AG08396 (cell line): Measurements from ENCODE around the gene DOCK1.
"Not testable (repeated sequence)": the region's sequence is repeated elsewhere in the genome, so short reads cannot be mapped to it uniquely, and the experiment has no call there.

Experiments used
- DNase-seq: peaks from one replicate; pipeline ENCODE4 v3.0.0; 2012; ENCODE audit warnings: low spot score, mixed read lengths

DOCK1 gene

GRCh38 chr10:126904818-126905701 lies at the start of gene DOCK1:
Gene DOCK1 (plus strand): TSS chr10:126905428. CDS start chr10:126905518, 90 bp downstream.
- DNase-seq = peak; percentile 93

- DNase-seq = no peak
Measured at GRCh38 chr10:126857178-126857806, 47.9 kb upstream of the DOCK1 start.

- peak; percentile 53 for DNase-seq
Measured at GRCh38 chr10:126867567-126868365, 37.5 kb upstream of the DOCK1 start.

DNA sequence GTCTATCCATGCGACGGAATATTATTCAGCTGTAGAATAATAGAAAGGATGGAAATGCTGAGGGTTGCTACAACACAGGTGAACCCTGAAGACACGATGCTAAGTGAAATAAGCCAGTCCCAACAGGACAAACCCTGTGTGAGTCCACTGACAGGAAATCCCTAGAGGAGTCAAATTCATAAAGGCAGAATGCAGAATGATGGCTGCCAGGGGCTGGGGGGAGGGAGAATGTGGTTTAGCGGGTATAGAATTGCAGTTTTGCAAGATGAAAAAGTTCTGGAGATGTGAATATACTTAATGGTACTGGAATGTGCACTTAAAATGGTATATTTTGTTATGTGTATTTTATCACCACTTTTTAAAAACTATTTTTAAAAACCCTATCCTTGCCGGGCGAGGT lies 36.9 kb upstream of the DOCK1 start:
- no peak for DNase-seq

DNA sequence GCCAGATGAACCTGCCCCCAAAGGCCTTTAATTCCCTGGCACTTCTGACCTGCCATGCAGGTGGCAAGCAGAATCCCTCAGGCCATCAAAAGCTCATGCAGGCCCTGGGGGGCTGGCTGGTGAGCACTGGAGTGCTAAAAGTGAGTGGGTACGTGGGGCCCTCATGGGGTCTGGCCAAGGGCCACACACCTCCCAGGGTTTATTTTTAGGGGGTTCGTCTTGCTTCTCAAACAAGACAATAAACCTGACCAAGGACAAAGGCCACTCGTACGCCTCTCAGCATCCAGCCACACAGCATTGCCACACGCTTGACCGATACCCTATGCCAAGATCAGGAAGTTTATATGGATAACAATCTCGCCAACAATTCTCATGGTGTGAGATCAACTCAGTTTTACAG lies 33.1 kb upstream of the DOCK1 start:
- no peak for DNase-seq

- DNase-seq = no peak
Measured at GRCh38 chr10:126872768-126873167, 32.5 kb upstream of the DOCK1 start.

GRCh38 chr10:126876456-126876855 lies 28.8 kb upstream of the DOCK1 start:
- no peak for DNase-seq

DNA sequence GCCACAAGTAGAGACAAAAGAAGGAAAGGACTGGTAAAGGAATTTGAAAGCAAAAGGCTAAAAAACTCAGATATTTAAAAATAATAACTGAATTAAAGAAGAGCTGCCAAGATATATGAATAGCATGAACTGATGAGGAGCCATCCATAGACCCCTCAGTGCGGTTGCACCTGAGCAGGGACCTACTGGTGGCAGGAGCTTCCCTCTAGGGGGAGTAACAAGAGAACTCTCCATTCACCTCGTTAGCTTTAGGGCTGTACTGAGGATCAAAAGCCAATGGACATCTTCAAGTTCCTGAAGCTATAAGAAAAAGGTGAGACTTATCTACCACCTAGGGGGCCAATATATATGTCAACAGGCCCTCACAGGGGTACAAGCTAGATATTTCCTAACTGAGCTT lies 27.8 kb upstream of the DOCK1 start:
- no peak for DNase-seq

- DNase-seq = no peak
Measured at GRCh38 chr10:126878594-126878993, 26.6 kb upstream of the DOCK1 start.

- DNase-seq = no peak
Measured at GRCh38 chr10:126880926-126881325, 24.3 kb upstream of the DOCK1 start.

GRCh38 chr10:126882055-126882454 lies 23.2 kb upstream of the DOCK1 start:
- not testable (repeated sequence) for DNase-seq

GRCh38 chr10:126888436-126888835 lies 16.8 kb upstream of the DOCK1 start:
- not testable (repeated sequence) for DNase-seq

GRCh38 chr10:126889421-126889820 lies 15.8 kb upstream of the DOCK1 start:
- no peak for DNase-seq

GRCh38 chr10:126890797-126891196 lies 14.4 kb upstream of the DOCK1 start:
- DNase-seq = not testable (repeated sequence)

- DNase-seq = no peak
Measured at GRCh38 chr10:126892226-126893175, 12.7 kb upstream of the DOCK1 start.

GRCh38 chr10:126893206-126893605 lies 12.0 kb upstream of the DOCK1 start:
- no peak for DNase-seq

- no peak for DNase-seq
Measured at GRCh38 chr10:126893841-126894240, 11.4 kb upstream of the DOCK1 start.

DNA sequence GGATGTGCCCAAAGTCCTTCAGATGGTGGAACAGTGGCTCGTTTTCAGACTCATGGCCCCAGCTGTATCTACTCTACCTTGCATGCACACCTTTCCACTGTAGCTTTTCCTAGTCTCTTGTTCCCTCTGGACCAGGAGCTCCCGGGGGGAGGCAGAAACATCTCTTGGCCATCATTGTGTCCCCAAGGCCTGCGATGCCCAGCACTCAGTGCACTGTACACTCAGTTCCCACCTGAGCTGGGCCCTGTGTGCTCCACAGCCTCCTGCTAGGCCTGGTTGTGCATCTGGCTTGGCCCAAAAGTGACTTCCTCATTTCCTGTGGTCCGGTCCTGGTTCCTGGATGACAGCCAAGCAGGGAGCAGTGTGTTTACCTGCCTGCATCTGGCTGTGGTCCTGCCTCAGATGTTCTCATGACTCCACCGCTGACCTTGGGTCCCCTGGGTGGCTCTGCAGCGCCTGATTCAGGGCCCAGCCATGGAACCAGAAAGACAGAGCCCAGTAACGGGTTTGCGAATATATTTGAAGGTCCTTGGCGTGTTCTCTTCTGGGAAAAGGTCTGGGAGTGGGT lies 9.9 kb upstream of the DOCK1 start:
- no peak for DNase-seq

DNA sequence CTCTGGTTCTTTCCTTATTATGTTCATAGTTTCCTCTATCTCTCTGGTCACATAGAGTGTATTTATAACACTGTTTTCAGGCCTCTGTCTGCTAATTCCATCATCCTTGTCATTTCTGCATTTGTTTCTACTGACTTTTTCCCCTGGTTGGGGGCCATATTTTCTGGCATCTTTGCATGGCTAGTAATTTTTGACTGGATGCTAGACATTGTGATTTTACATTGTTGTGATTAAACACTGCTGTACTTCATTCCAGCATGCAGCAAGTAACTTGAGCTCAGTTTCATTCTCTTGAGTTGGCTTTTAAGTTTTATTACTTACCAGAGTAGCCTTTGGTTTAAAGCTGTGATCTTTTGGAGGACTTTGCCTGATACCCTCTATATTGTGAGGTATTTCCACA lies 6.8 kb upstream of the DOCK1 start:
- no peak for DNase-seq

DNA sequence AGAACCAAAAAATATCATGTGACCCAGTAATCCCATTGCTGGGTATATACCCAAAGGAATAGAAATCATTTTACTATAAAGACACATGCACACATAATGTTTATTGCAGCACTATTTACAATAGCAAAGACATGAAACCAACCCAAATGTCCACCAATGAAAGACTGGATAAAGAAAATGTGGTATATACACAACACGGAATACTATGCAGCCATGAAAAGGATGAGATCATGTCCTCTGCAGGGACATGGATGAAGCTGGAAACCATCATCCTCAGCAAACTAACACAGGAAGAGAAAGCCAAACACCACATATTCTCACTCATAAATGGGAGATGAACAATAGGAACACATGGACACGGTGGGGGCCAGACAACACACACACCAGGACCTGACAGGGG lies 5.7 kb upstream of the DOCK1 start:
- DNase-seq = not testable (repeated sequence)

- peak; percentile 92 for DNase-seq
Measured at GRCh38 chr10:126902157-126902556, 3.1 kb upstream of the DOCK1 start.
